Measurements from ENCODE around the gene ZNF275. TPM values are rescaled to one million over a fixed set of nuclear protein-coding genes. Genes with fewer than 3 reads are reported as not detected.

Gene ZNF275
- total and polyA plus RNA-seq, 2 donors (not counting 1 experiment from before 2014, with no cell fraction given): 8.8 to 17.6 TPM

- no peak for TF ChIP-seq EZH2 (IDR thresholded peaks at IDR 0.05; ENCODE audit: borderline replicate concordance, insufficient read depth, low read depth, low read length, poor library complexity, severe bottlenecking)
- no peak for TF ChIP-seq CTCF (IDR thresholded peaks at IDR 0.05)
- no peak overlapping the region for H3K9ac ChIP-seq (ENCODE audit: low read length)
- H3K27me3 Mint-ChIP-seq: peaks cover 31% of the 10 kb centered on the region
- no peaks in the 10 kb centered on the region for H3K36me3 ChIP-seq (replicated peaks in 1 of 2; ENCODE audit: control extremely low read depth in 1 of 2, control insufficient read depth in 1 of 2, extremely low read depth in 1 of 2, insufficient read depth in 2 of 2, low read length in 1 of 2)
- intact Hi-C loops (cut with micrococcal nuclease): no loop called here
- no peaks in the 10 kb centered on the region for H3K9me3 ChIP-seq (ENCODE audit: control extremely low read depth in 1 of 3, control insufficient read depth in 2 of 3, insufficient read depth in 1 of 3, low read length in 2 of 3)
- H3K4me1 ChIP-seq (ENCODE audit: control insufficient read depth in 2 of 2, insufficient read depth in 2 of 2, low read length in 2 of 2): no peaks in the 10 kb centered on the region
- ATAC-seq (ENCODE audit: low read depth) (no peak), DNase-seq (no peak)
- H2AFZ ChIP-seq (ENCODE audit: insufficient read depth, low read depth, low read length, poor library complexity, severe bottlenecking): no peak overlapping the region
- no peak overlapping the region for H3K27ac Mint-ChIP-seq
- H3K4me3 ChIP-seq (ENCODE audit: control extremely low read depth in 1 of 5, extremely low read depth in 1 of 5, insufficient read depth in 1 of 5, low read depth in 2 of 5, low read length in 4 of 5): no peak overlapping the region
- no peak overlapping the region for H3K27ac ChIP-seq (ENCODE audit: low read length in 2 of 2)
- no peak overlapping the region for H3K4me3 Mint-ChIP-seq
- H4K20me1 ChIP-seq (ENCODE audit: control insufficient read depth, insufficient read depth, low read length, poor library complexity, severe bottlenecking): no peaks in the 10 kb centered on the region
- H3K9me3 Mint-ChIP-seq (ENCODE audit: insufficient read depth): no peaks in the 10 kb centered on the region
- H3K79me2 ChIP-seq (ENCODE audit: control insufficient read depth, insufficient read depth, low read length): no peaks in the 10 kb centered on the region
- peaks cover 0 to 2% (median 0%) of the 10 kb centered on the region in 4 experiments for H3K27me3 ChIP-seq (replicated peaks in 1 of 4; ENCODE audit: control extremely low read depth in 1 of 4, control insufficient read depth in 3 of 4, insufficient read depth in 4 of 4, low read length in 3 of 4)
- H3K4me2 ChIP-seq (replicated peaks; ENCODE audit: low read depth, low read length, poor library complexity, severe bottlenecking): no peak overlapping the region
- POLR2A ChIA-PET: no interaction called here
- 67% methylated on average over 2 of the region's 4 CpGs for WGBS (ENCODE audit: insufficient coverage)
- H3K4me1 Mint-ChIP-seq: no peaks in the 10 kb centered on the region
- CTCF ChIA-PET: no interaction called here
Measured at GRCh38 chrX:153302796-153303195, 31.2 kb upstream of the ZNF275 start.

GRCh38 chrX:153303276-153304262 is 30.4 kb upstream of the ZNF275 start:
- H3K4me3 Mint-ChIP-seq: no peak overlapping the region
- no peaks in the 10 kb centered on the region for H3K79me2 ChIP-seq (ENCODE audit: control insufficient read depth, insufficient read depth, low read length)
- H3K36me3 ChIP-seq (replicated peaks in 1 of 2; ENCODE audit: control extremely low read depth in 1 of 2, control insufficient read depth in 1 of 2, extremely low read depth in 1 of 2, insufficient read depth in 2 of 2, low read length in 1 of 2): no peaks in the 10 kb centered on the region
- no peaks in the 10 kb centered on the region for H3K4me1 Mint-ChIP-seq
- no peaks in the 10 kb centered on the region for H3K9me3 ChIP-seq (ENCODE audit: control extremely low read depth in 1 of 3, control insufficient read depth in 2 of 3, insufficient read depth in 1 of 3, low read length in 2 of 3)
- H4K20me1 ChIP-seq (ENCODE audit: control insufficient read depth, insufficient read depth, low read length, poor library complexity, severe bottlenecking): no peaks in the 10 kb centered on the region
- intact Hi-C loops (cut with micrococcal nuclease): no loop called here
- no peak for TF ChIP-seq CTCF (IDR thresholded peaks at IDR 0.05)
- TF ChIP-seq EZH2 (IDR thresholded peaks at IDR 0.05; ENCODE audit: borderline replicate concordance, insufficient read depth, low read depth, low read length, poor library complexity, severe bottlenecking): no peak
- DNase-seq: no peak
- 66% methylated on average over 10 of the region's 12 CpGs for WGBS (ENCODE audit: insufficient coverage)
- H3K9me3 Mint-ChIP-seq (ENCODE audit: insufficient read depth): no peaks in the 10 kb centered on the region
- peaks cover 0 to 2% (median 0%) of the 10 kb centered on the region in 4 experiments for H3K27me3 ChIP-seq (replicated peaks in 1 of 4; ENCODE audit: control extremely low read depth in 1 of 4, control insufficient read depth in 3 of 4, insufficient read depth in 4 of 4, low read length in 3 of 4)
- no peak overlapping the region for H3K4me3 ChIP-seq (ENCODE audit: control extremely low read depth in 1 of 5, extremely low read depth in 1 of 5, insufficient read depth in 1 of 5, low read depth in 2 of 5, low read length in 4 of 5)
- no peaks in the 10 kb centered on the region for H3K4me1 ChIP-seq (ENCODE audit: control insufficient read depth in 2 of 2, insufficient read depth in 2 of 2, low read length in 2 of 2)
- H3K27ac Mint-ChIP-seq: no peak overlapping the region
- H3K27ac ChIP-seq (ENCODE audit: low read length in 2 of 2): no peak overlapping the region
- POLR2A ChIA-PET: no interaction called here
- CTCF ChIA-PET: no interaction called here
- no peak overlapping the region for H3K9ac ChIP-seq (ENCODE audit: low read length)
- no peak overlapping the region for H3K4me2 ChIP-seq (replicated peaks; ENCODE audit: low read depth, low read length, poor library complexity, severe bottlenecking)
- no peak overlapping the region for H2AFZ ChIP-seq (ENCODE audit: insufficient read depth, low read depth, low read length, poor library complexity, severe bottlenecking)
- H3K27me3 Mint-ChIP-seq: peaks cover 31% of the 10 kb centered on the region
- no peak for ATAC-seq (ENCODE audit: low read depth)
